ENCODE measurements around the gene FAM227A. TPM values are rescaled to one million over a fixed set of nuclear protein-coding genes. Genes with fewer than 3 reads are reported as not detected.
"Not testable (repeated sequence)": the region's sequence is repeated elsewhere in the genome, so short reads cannot be mapped to it uniquely, and the experiment has no call there.

Gene FAM227A
- total and polyA plus RNA-seq, 3 experiments from 2014 or later, result 0.08 to 0.92 (median 0.75) TPM

GRCh38 chr22:38632528-38632927 is 23.7 kb downstream of the FAM227A start:
- CTCF ChIA-PET, result no interaction called here
- peaks cover 0 to 9% of the 10 kb centered on the region in 2 donors for H3K27me3 Mint-ChIP-seq
- H3K9me3 Mint-ChIP-seq, result no peaks in the 10 kb centered on the region
- no peak for DNase-seq
- Histone ChIP-seq H3K9me3 (ENCODE audit: low read length) (no peaks in the 10 kb centered on the region), H3K27me3 (ENCODE audit: insufficient read depth, low read length, poor library complexity, severe bottlenecking) (peaks cover 4% of the 10 kb centered on the region), H3K4me1 (ENCODE audit: insufficient read depth, low read length) (peaks cover 7% of the 10 kb centered on the region), H3K4me3 (ENCODE audit: low read length) (no peak overlapping the region), H3K27ac (ENCODE audit: low read depth, low read length) (no peak overlapping the region), H3K36me3 (ENCODE audit: insufficient read depth, low read length) (no peaks in the 10 kb centered on the region)
- no peak overlapping the region for H3K27ac Mint-ChIP-seq
- no peak overlapping the region for H3K4me3 Mint-ChIP-seq
- H3K4me1 Mint-ChIP-seq, result peaks cover 7 to 11% (median 10%) of the 10 kb centered on the region in 3 donors
- H3K36me3 Mint-ChIP-seq, result peaks cover 0 to 2% (median 0%) of the 10 kb centered on the region in 3 donors
- POLR2A ChIA-PET, result no interaction called here

GRCh38 chr22:38631724-38632123 is 24.5 kb downstream of the FAM227A start:
- ChIA-PET POLR2A (no interaction called here), CTCF (interaction anchor here (1.1 kb wide), 1 partner anchor 10 kb away, joined by 3 read pairs; no protein-coding TSS in a partner anchor)
- H3K4me1 Mint-ChIP-seq, result peaks cover 7 to 11% (median 10%) of the 10 kb centered on the region in 3 donors
- H3K27ac ChIP-seq (ENCODE audit: low read depth, low read length), result no peak overlapping the region
- peak overlapping the region in 1 of 7 donors; percentile 42 for H3K4me3 Mint-ChIP-seq
- no peak overlapping the region for H3K27ac Mint-ChIP-seq
- H3K9me3 Mint-ChIP-seq, result no peaks in the 10 kb centered on the region
- no peak overlapping the region for H3K4me3 ChIP-seq (ENCODE audit: low read length)
- H3K9me3 ChIP-seq (ENCODE audit: low read length), result no peaks in the 10 kb centered on the region
- peaks cover 7% of the 10 kb centered on the region for H3K4me1 ChIP-seq (ENCODE audit: insufficient read depth, low read length)
- peaks cover 4% of the 10 kb centered on the region for H3K27me3 ChIP-seq (ENCODE audit: insufficient read depth, low read length, poor library complexity, severe bottlenecking)
- H3K36me3 ChIP-seq (ENCODE audit: insufficient read depth, low read length), result no peaks in the 10 kb centered on the region
- peaks cover 0 to 9% of the 10 kb centered on the region in 2 donors for H3K27me3 Mint-ChIP-seq
- peaks cover 0 to 2% (median 0%) of the 10 kb centered on the region in 3 donors for H3K36me3 Mint-ChIP-seq
- DNase-seq, result peak in 1 of 5 donors; percentile 7

DNA sequence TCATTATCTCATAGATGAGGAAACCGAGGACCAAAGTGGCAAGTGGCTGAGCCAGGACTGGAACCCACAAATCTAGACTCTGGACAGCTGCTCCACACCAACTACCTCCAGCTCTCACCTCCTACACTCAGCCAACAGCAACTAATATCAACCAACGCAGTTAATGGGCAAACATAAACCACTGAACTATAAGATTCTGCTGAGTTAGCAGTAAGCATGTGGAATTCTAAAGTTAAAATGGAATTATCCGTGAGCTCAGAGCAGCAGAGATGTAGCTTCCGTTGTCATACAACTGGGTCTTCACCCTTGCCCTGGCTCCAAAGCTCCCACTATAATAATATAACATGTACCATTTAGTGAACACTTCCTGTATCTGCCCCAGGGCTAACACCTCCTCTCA is 27.1 kb downstream of the FAM227A start:
- ChIA-PET POLR2A (no interaction called here), CTCF (no interaction called here)

GRCh38 chr22:38628444-38628843 is 27.7 kb downstream of the FAM227A start:
- Mint-ChIP-seq H3K4me3 (no peak overlapping the region), H3K27me3 (peaks cover 3 to 4% of the 10 kb centered on the region in 2 donors), H3K9me3 (no peaks in the 10 kb centered on the region), H3K36me3 (peaks cover 0 to 2% (median 0%) of the 10 kb centered on the region in 3 donors), H3K4me1 (peaks cover 7 to 11% (median 10%) of the 10 kb centered on the region in 3 donors), H3K27ac (peak overlapping the region in 1 of 8 donors; percentile 23)
- ChIA-PET POLR2A (no interaction called here), CTCF (no interaction called here)
- no peaks in the 10 kb centered on the region for H3K9me3 ChIP-seq (ENCODE audit: low read length)
- peaks cover 7% of the 10 kb centered on the region for H3K4me1 ChIP-seq (ENCODE audit: insufficient read depth, low read length)
- H3K4me3 ChIP-seq (ENCODE audit: low read length), result no peak overlapping the region
- H3K27ac ChIP-seq (ENCODE audit: low read depth, low read length), result no peak overlapping the region
- no peak for DNase-seq
- H3K27me3 ChIP-seq (ENCODE audit: insufficient read depth, low read length, poor library complexity, severe bottlenecking), result no peaks in the 10 kb centered on the region
- no peaks in the 10 kb centered on the region for H3K36me3 ChIP-seq (ENCODE audit: insufficient read depth, low read length)

More for the DNA sequence above, 27.1 kb downstream of the FAM227A start:
- Mint-ChIP-seq H3K27ac (peak overlapping the region in 1 of 8 donors; percentile 42), H3K9me3 (no peaks in the 10 kb centered on the region), H3K4me1 (peaks cover 7 to 11% (median 10%) of the 10 kb centered on the region in 3 donors), H3K4me3 (no peak overlapping the region), H3K27me3 (peaks cover 0 to 4% of the 10 kb centered on the region in 2 donors), H3K36me3 (peaks cover 0 to 2% (median 0%) of the 10 kb centered on the region in 3 donors)
- Histone ChIP-seq H3K27me3 (ENCODE audit: insufficient read depth, low read length, poor library complexity, severe bottlenecking) (no peaks in the 10 kb centered on the region), H3K36me3 (ENCODE audit: insufficient read depth, low read length) (no peaks in the 10 kb centered on the region), H3K27ac (ENCODE audit: low read depth, low read length) (no peak overlapping the region), H3K4me3 (ENCODE audit: low read length) (no peak overlapping the region), H3K9me3 (ENCODE audit: low read length) (no peaks in the 10 kb centered on the region), H3K4me1 (ENCODE audit: insufficient read depth, low read length) (peaks cover 7% of the 10 kb centered on the region)
- no peak for DNase-seq

GRCh38 chr22:38623351-38623750 is 32.8 kb downstream of the FAM227A start:
- CTCF ChIA-PET, result no interaction called here
- Mint-ChIP-seq H3K4me1 (no peaks in the 10 kb centered on the region), H3K27ac (no peak overlapping the region), H3K4me3 (no peak overlapping the region), H3K27me3 (peaks cover 12 to 13% of the 10 kb centered on the region in 2 donors), H3K9me3 (peaks cover 0 to 9% (median 2%) of the 10 kb centered on the region in 5 donors), H3K36me3 (peaks cover 0 to 4% (median 0%) of the 10 kb centered on the region in 3 donors)
- no peak for DNase-seq
- H3K27ac ChIP-seq (ENCODE audit: low read depth, low read length), result no peak overlapping the region
- POLR2A ChIA-PET, result no interaction called here
- no peaks in the 10 kb centered on the region for H3K9me3 ChIP-seq (ENCODE audit: low read length)
- H3K4me3 ChIP-seq (ENCODE audit: low read length), result no peak overlapping the region
- no peaks in the 10 kb centered on the region for H3K27me3 ChIP-seq (ENCODE audit: insufficient read depth, low read length, poor library complexity, severe bottlenecking)
- H3K4me1 ChIP-seq (ENCODE audit: insufficient read depth, low read length), result no peaks in the 10 kb centered on the region
- H3K36me3 ChIP-seq (ENCODE audit: insufficient read depth, low read length), result no peaks in the 10 kb centered on the region

- no peak overlapping the region for H3K27ac ChIP-seq (ENCODE audit: low read depth, low read length)
- peaks cover 2 to 17% (median 10%) of the 10 kb centered on the region in 5 donors for H3K9me3 Mint-ChIP-seq
- no peaks in the 10 kb centered on the region for H3K36me3 ChIP-seq (ENCODE audit: insufficient read depth, low read length)
- ChIA-PET CTCF (no interaction called here), POLR2A (no interaction called here)
- H3K27me3 ChIP-seq (ENCODE audit: insufficient read depth, low read length, poor library complexity, severe bottlenecking), result no peaks in the 10 kb centered on the region
- no peaks in the 10 kb centered on the region for H3K9me3 ChIP-seq (ENCODE audit: low read length)
- H3K36me3 Mint-ChIP-seq, result peaks cover 0 to 22% (median 0%) of the 10 kb centered on the region in 3 donors
- H3K4me3 Mint-ChIP-seq, result no peak overlapping the region
- H3K27ac Mint-ChIP-seq, result no peak overlapping the region
- H3K27me3 Mint-ChIP-seq, result peaks cover 24 to 34% of the 10 kb centered on the region in 2 donors
- no peak overlapping the region for H3K4me3 ChIP-seq (ENCODE audit: low read length)
- no peak for DNase-seq
- H3K4me1 ChIP-seq (ENCODE audit: insufficient read depth, low read length), result no peaks in the 10 kb centered on the region
- no peaks in the 10 kb centered on the region for H3K4me1 Mint-ChIP-seq
Observed at GRCh38 chr22:38618682-38619081, 37.5 kb downstream of the FAM227A start.

- H3K9me3 Mint-ChIP-seq, result peaks cover 2 to 17% (median 10%) of the 10 kb centered on the region in 5 donors
- no peaks in the 10 kb centered on the region for H3K4me1 Mint-ChIP-seq
- Histone ChIP-seq H3K4me3 (ENCODE audit: low read length) (no peak overlapping the region), H3K36me3 (ENCODE audit: insufficient read depth, low read length) (no peaks in the 10 kb centered on the region), H3K27ac (ENCODE audit: low read depth, low read length) (no peak overlapping the region), H3K9me3 (ENCODE audit: low read length) (no peaks in the 10 kb centered on the region), H3K4me1 (ENCODE audit: insufficient read depth, low read length) (no peaks in the 10 kb centered on the region), H3K27me3 (ENCODE audit: insufficient read depth, low read length, poor library complexity, severe bottlenecking) (no peaks in the 10 kb centered on the region)
- H3K36me3 Mint-ChIP-seq, result peaks cover 0 to 22% (median 0%) of the 10 kb centered on the region in 3 donors
- no peak overlapping the region for H3K4me3 Mint-ChIP-seq
- POLR2A ChIA-PET, result no interaction called here
- no peak for DNase-seq
- CTCF ChIA-PET, result no interaction called here
- peaks cover 23 to 34% of the 10 kb centered on the region in 2 donors for H3K27me3 Mint-ChIP-seq
- no peak overlapping the region for H3K27ac Mint-ChIP-seq
Observed at GRCh38 chr22:38618258-38618657, 37.9 kb downstream of the FAM227A start.

DNA sequence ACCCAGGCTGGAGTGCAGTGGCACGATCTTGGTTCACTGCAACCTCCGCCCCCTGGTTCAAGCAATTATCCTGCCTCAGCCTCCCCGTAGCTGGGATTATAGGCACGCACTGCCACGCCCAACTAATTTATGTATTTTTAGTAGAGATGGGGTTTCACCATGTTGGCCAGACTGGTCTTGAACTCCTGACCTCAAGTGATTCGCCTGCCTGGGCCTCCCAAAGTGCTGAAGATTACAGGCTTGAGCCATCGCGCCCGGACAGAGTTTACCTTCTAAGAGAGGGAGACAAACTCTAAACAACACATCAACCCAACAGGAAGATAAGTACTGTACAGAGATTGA is 41.2 kb downstream of the FAM227A start:
- Mint-ChIP-seq H3K9me3 (peaks cover 2 to 17% (median 10%) of the 10 kb centered on the region in 5 donors), H3K27ac (peak overlapping the region in 1 of 8 donors; percentile 82), H3K27me3 (peaks cover 23 to 31% of the 10 kb centered on the region in 2 donors), H3K36me3 (peaks cover 0 to 22% (median 0%) of the 10 kb centered on the region in 3 donors)
- H3K4me1 ChIP-seq (ENCODE audit: insufficient read depth, low read length); DNase-seq; H3K27ac ChIP-seq (ENCODE audit: low read depth, low read length); H3K9me3 ChIP-seq (ENCODE audit: low read length); H3K36me3 ChIP-seq (ENCODE audit: insufficient read depth, low read length); H3K27me3 ChIP-seq (ENCODE audit: insufficient read depth, low read length, poor library complexity, severe bottlenecking); H3K4me3 Mint-ChIP-seq; H3K4me3 ChIP-seq (ENCODE audit: low read length); CTCF ChIA-PET; POLR2A ChIA-PET; H3K4me1 Mint-ChIP-seq: not testable (repeated sequence)

All from CD8-positive, alpha-beta memory T cell (primary cell).